ENCODE data around the gene CFAP46. TPM values are rescaled to one million over a fixed set of nuclear protein-coding genes. Genes with fewer than 3 reads are reported as not detected.
A peak's percentile ranks its signal among the peaks of the same experiment; 100 is the strongest.
"Not testable (repeated sequence)": the region's sequence is repeated elsewhere in the genome, so short reads cannot be mapped to it uniquely, and the experiment has no call there.

Gene CFAP46
- total RNA-seq, 4 donors from 2014 or later = 0.32 to 0.54 TPM; not detected in 2

GRCh38 chr10:132891368-132891767 lies 51.0 kb downstream of the CFAP46 start:
- WGBS, 2 donors = 78 to 89% methylated on average over 6 of the region's 6 CpGs
- DNase-seq (ENCODE audit: low spot score in 2 of 2) = peak in 1 of 2 donors; percentile 23
- intact Hi-C loops (cut with DNase I; ENCODE audit: low total_unique reads) = no loop called here
- no peak for TF ChIP-seq CTCF (IDR thresholded peaks at IDR 0.05)
- no peak for TF ChIP-seq POLR2A (IDR thresholded peaks at IDR 0.05)
- no peak overlapping the region for H3K4me3 ChIP-seq (ENCODE audit: low read depth, poor library complexity, severe bottlenecking)

GRCh38 chr10:132890301-132890700 lies 52.1 kb downstream of the CFAP46 start:
- no peak for TF ChIP-seq POLR2A (IDR thresholded peaks at IDR 0.05)
- no peak for TF ChIP-seq CTCF (IDR thresholded peaks at IDR 0.05)
- 76 to 79% methylated on average over 9 of the region's 9 CpGs for WGBS, 2 donors
- no peak for DNase-seq (ENCODE audit: low spot score in 2 of 2)
- intact Hi-C loops (cut with DNase I; ENCODE audit: low total_unique reads) = no loop called here
- H3K4me3 ChIP-seq (ENCODE audit: low read depth, poor library complexity, severe bottlenecking) = no peak overlapping the region

- WGBS, 2 donors = 58 to 63% methylated on average over 14 to 16 of the region's 16 CpGs
- DNase-seq (ENCODE audit: low spot score in 2 of 2) = peak in 1 of 2 donors; percentile 69
- intact Hi-C loops (cut with DNase I; ENCODE audit: low total_unique reads) = no loop called here
These were observed 52.8 kb downstream of the CFAP46 start for GRCh38 chr10:132889556-132889955.

GRCh38 chr10:132888898-132889490 lies 53.4 kb downstream of the CFAP46 start:
- TF ChIP-seq CTCF (IDR thresholded peaks at IDR 0.05) = no peak
- no peak for TF ChIP-seq POLR2A (IDR thresholded peaks at IDR 0.05)
- peak in 1 of 2 donors; percentile 60 for DNase-seq (ENCODE audit: low spot score in 2 of 2)
- no peak overlapping the region for H3K4me3 ChIP-seq (ENCODE audit: low read depth, poor library complexity, severe bottlenecking)
- intact Hi-C loops (cut with DNase I; ENCODE audit: low total_unique reads) = no loop called here
- 85 to 89% methylated on average over 13 to 16 of the region's 16 CpGs for WGBS, 2 donors

More at GRCh38 chr10:132889556-132889955, 52.8 kb downstream of the CFAP46 start:
- no peak overlapping the region for H3K4me3 ChIP-seq (ENCODE audit: low read depth, poor library complexity, severe bottlenecking)
- TF ChIP-seq CTCF (IDR thresholded peaks at IDR 0.05) (no peak), POLR2A (IDR thresholded peaks at IDR 0.05) (no peak)

GRCh38 chr10:132888446-132888845 lies 53.9 kb downstream of the CFAP46 start:
- DNase-seq (ENCODE audit: low spot score in 2 of 2) = peak in 1 of 2 donors; percentile 29
- WGBS, 2 donors = 67 to 83% methylated on average over 2 to 11 of the region's 16 CpGs
- H3K4me3 ChIP-seq (ENCODE audit: low read depth, poor library complexity, severe bottlenecking); intact Hi-C loops (cut with DNase I; ENCODE audit: low total_unique reads): not testable (repeated sequence)

- peak in 1 of 2 donors; percentile 82 for DNase-seq (ENCODE audit: low spot score in 2 of 2)
- intact Hi-C loops (cut with DNase I; ENCODE audit: low total_unique reads) = no loop called here
- H3K4me3 ChIP-seq (ENCODE audit: low read depth, poor library complexity, severe bottlenecking) = no peak overlapping the region
- 66 to 69% methylated on average over 34 to 35 of the region's 35 CpGs for WGBS, 2 donors
- no peak for TF ChIP-seq POLR2A (IDR thresholded peaks at IDR 0.05)
- TF ChIP-seq CTCF (IDR thresholded peaks at IDR 0.05) = no peak
These were observed 55.9 kb downstream of the CFAP46 start for GRCh38 chr10:132886211-132887099.

Measured in lower leg skin (tissue), 4 donors.